GM13977 (cell line): ENCODE results near the gene CHMP6.

Source experiments
- DNase-seq: peaks from one replicate; pipeline ENCODE4 v3.0.0; 2012; ENCODE audit warnings: low spot score
- CTCF ChIP-seq: IDR thresholded peaks from 2 replicates; pipeline ENCODE4 v1.5.1; 2012; ENCODE audit warnings: mild to moderate bottlenecking, control low read depth; ENCODE audit not compliant: insufficient read depth; ENCODE audit errors: extremely low read depth, missing control alignments
- in situ Hi-C: fragments of 300-500 bp; cut with MboI; formaldehyde crosslinking; loops from one replicate; pipeline ENCODE4 v1.12.0; 2022; ENCODE audit warnings: low sequenced_read_pairs, low pct_unique_long_range_greater_than_20kb, mixed read lengths, inconsistent platforms; ENCODE audit not compliant: unreplicated experiment

The CHMP6 gene

GRCh38 chr17:81045590-81046095 lies 54.0 kb downstream of the CHMP6 start:
- no peak for TF ChIP-seq CTCF
- in situ Hi-C loops: no loop called here
- no peak for DNase-seq

DNA sequence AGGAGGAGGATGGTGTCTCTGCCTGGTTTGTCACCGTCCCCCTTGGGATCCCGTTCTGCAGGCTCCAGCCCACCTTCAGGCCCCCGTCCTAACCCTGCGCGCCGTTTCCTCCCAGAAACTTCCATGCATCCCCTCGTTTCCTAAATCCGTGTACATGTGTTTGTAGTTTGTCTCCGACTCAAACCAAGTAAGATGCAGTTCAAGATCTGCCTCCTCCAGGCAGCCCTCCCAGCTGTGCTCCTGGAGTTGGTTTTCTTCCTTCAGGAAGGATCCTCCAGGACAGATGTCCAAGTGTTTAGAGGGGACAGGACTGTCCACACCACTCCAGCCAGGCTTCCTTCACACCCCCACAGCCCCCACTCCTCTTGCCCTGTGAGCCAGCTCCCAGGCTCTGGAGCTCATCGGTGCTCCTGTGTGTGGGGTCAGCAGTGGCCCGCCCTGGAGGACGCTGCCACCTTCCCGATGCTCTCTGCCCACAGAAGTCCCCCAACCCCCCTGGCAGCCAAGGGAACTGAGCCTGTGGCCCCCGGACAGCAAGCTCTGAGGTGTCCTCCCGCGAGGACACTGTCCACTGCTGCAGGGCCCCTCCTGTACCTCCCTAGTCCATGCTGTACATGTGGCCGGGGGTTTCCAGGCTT lies 54.6 kb downstream of the CHMP6 start:
- in situ Hi-C loops: no loop called here
- DNase-seq: no peak
- no peak for TF ChIP-seq CTCF

DNA sequence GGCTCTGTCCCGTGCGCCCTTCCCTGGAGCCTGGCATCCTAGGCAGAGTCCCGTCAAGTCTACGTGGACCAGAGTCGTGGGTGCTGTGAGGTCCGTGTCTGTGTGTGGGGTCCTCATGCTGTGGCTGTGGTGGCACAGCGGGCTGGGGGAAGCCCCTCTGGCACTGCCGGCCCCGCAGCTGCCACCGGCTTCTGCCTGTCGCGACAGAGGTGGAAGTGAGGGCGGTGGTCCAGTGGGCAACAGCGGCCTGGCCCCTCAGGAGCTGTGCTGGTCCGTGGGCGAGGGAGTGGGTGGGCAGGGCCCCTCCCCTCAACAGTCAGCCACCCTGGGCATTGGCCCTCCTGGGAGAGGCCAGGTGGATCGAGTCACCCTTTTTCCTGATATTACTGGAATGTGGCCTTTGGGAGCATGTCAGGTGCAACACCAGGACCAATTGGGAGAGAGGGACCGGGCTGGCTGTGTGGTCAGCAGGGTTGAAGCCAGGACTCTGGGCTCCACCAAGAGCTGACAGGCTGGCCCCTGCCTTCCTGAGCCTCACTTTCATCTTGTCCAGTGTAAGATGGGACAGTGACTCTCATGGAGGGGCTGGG lies 55.2 kb downstream of the CHMP6 start:
- no peak for DNase-seq
- in situ Hi-C loops: no loop called here
- TF ChIP-seq CTCF: no peak

DNA sequence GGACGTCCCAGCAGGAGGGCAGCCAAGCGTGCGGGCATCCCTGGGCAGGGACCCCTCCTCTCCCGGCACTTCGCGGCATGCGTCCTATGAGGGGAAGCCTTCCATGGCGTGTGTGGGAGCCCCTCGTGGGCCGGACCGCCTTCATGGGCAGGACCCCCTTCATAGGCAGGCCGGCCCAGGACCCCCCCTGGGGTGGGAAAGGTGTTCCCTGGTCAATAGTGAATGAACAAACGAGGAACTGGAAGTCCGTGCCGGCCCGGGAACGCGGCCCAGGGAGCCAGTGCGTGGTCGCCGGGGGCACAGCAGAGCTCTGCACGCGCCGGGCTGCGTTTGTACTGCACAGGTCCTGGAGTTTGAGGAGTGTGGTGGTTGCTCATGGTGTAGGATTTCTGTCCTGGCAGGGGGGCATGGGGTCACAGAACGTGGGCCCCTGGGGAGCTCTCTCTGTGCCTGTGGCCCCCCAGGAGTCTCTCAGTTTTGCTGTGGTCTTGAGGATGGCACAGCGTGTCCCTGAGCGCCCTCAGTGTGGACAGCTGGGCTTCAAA lies 57.3 kb downstream of the CHMP6 start:
- in situ Hi-C loops: no loop called here
- no peak for TF ChIP-seq CTCF
- no peak for DNase-seq

DNA sequence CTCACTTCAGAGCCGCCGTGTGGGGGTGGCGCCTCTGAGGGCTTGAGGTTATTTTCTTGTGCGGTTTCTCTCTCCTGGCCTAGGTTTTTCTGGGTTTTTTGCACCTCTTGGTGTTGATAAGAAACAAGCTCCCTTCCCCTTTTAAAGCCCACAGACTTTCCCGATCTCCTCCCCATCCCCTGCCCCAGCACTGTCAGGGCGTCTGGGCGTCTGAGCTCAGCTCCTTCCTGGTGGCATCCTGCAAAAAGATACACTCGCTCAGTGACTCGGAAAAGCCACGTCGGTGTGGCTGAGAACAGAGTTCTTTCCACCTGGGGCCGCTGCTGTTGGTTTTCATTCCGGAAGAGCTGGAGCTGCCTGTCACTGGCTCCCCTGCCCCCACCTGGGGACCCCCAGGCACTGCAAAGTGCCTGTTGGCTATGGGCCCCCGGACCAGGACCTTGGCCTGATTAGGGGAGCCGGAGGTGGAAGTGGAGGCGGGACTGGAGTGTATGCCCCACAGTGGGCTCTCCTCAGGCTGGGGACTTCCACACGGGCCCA lies 57.8 kb downstream of the CHMP6 start:
- no peak for TF ChIP-seq CTCF
- in situ Hi-C loops: no loop called here
- DNase-seq: no peak
